ENCODE data around the gene UCN2.

The UCN2 gene

GRCh38 chr3:48565591-48566400 is 2.2 kb upstream of the UCN2 start:
- no peak for TF ChIP-seq EGR1 (IDR thresholded peaks at IDR 0.05)
- no peak for TF ChIP-seq USF1 (IDR thresholded peaks at IDR 0.05)
- TF ChIP-seq EP300 (IDR thresholded peaks at IDR 0.05; ENCODE audit: borderline replicate concordance): no peak
- no peak for TF ChIP-seq CREB1 (IDR thresholded peaks at IDR 0.05; ENCODE audit: low read depth)

- TF ChIP-seq EP300 (IDR thresholded peaks at IDR 0.05; ENCODE audit: borderline replicate concordance): no peak
- TF ChIP-seq TEAD4 (IDR thresholded peaks at IDR 0.05): no peak
- TF ChIP-seq FOXM1 (IDR thresholded peaks at IDR 0.05; ENCODE audit: borderline replicate concordance, low read depth): no peak
- no peak for TF ChIP-seq MAX (IDR thresholded peaks at IDR 0.05)
- no peak for TF ChIP-seq TCF12 (IDR thresholded peaks at IDR 0.05; ENCODE audit: low read depth)
- no peak for TF ChIP-seq RAD21 (IDR thresholded peaks at IDR 0.05; ENCODE audit: low read depth)
- TF ChIP-seq USF1 (IDR thresholded peaks at IDR 0.05): no peak
- no peak for TF ChIP-seq EGR1 (IDR thresholded peaks at IDR 0.05)
- no peak for TF ChIP-seq CREB1 (IDR thresholded peaks at IDR 0.05; ENCODE audit: low read depth)
- no peak for TF ChIP-seq REST (IDR thresholded peaks at IDR 0.05; ENCODE audit: low read depth)
- no peak for TF ChIP-seq YY1 (IDR thresholded peaks at IDR 0.05; ENCODE audit: low read depth)
- no peak for TF ChIP-seq CEBPB (IDR thresholded peaks at IDR 0.05)
- no peak for TF ChIP-seq NFIC (IDR thresholded peaks at IDR 0.05)
These were observed 1.6 kb upstream of the UCN2 start for GRCh38 chr3:48565186-48565585.

- TF ChIP-seq YY1 (IDR thresholded peaks at IDR 0.05; ENCODE audit: low read depth) (no peak), USF1 (IDR thresholded peaks at IDR 0.05) (no peak), ZBTB7A (IDR thresholded peaks at IDR 0.05; ENCODE audit: low read depth) (no peak; the same call in 1 of the 2 replicates), MAX (IDR thresholded peaks at IDR 0.05) (no peak), RAD21 (IDR thresholded peaks at IDR 0.05; ENCODE audit: low read depth) (no peak), TEAD4 (IDR thresholded peaks at IDR 0.05) (no peak), CREB1 (IDR thresholded peaks at IDR 0.05; ENCODE audit: low read depth) (no peak), REST (IDR thresholded peaks at IDR 0.05; ENCODE audit: low read depth) (no peak), NFIC (IDR thresholded peaks at IDR 0.05) (no peak)
These were observed 1.1 kb upstream of the UCN2 start for GRCh38 chr3:48564667-48565066.

GRCh38 chr3:48564022-48564421 is 441 bp upstream of the UCN2 start:
- 0 out of 2 replicates have a peak, but pooled peaks have one; percentile 6 for TF ChIP-seq ZBTB7A (IDR thresholded peaks at IDR 0.05; ENCODE audit: low read depth)
- TF ChIP-seq REST (IDR thresholded peaks at IDR 0.05; ENCODE audit: low read depth): no peak
- TF ChIP-seq TAF1 (IDR thresholded peaks at IDR 0.05; ENCODE audit: low read depth): no peak
- TF ChIP-seq TEAD4 (IDR thresholded peaks at IDR 0.05): no peak
- peak; percentile 35; the same call in 1 of the 2 replicates for TF ChIP-seq TCF12 (IDR thresholded peaks at IDR 0.05; ENCODE audit: low read depth)
- no peak for TF ChIP-seq USF1 (IDR thresholded peaks at IDR 0.05)
- TF ChIP-seq FOXM1 (IDR thresholded peaks at IDR 0.05; ENCODE audit: borderline replicate concordance, low read depth): no peak

Data from Ishikawa (cell line).